A673 (cell line): ENCODE results near the gene SATL1.
A peak's percentile ranks its signal among the peaks of the same experiment; 100 is the strongest.

Experiments
- EZH2 ChIP-seq: fragments of 200-600 bp; sonication (generic); IDR thresholded peaks from 2 replicates; pipeline ENCODE4 v1.6.1; 2017; ENCODE audit warnings: borderline replicate concordance, low read depth, mild to moderate bottlenecking, mixed read lengths, antibody characterized with exemption, low read length; ENCODE audit not compliant: poor library complexity, severe bottlenecking
- TF ChIP-seq, protein P1 (sequence below): fragments of 300-800, 200-600 bp; sonication (generic); conservative IDR thresholded peaks from 2 replicates; pipeline ENCODE4 v1.5.1; 2017; ENCODE audit warnings: low read depth, mild to moderate bottlenecking, antibody characterized with exemption, low read length, moderate library complexity, mixed read lengths

DNA sequence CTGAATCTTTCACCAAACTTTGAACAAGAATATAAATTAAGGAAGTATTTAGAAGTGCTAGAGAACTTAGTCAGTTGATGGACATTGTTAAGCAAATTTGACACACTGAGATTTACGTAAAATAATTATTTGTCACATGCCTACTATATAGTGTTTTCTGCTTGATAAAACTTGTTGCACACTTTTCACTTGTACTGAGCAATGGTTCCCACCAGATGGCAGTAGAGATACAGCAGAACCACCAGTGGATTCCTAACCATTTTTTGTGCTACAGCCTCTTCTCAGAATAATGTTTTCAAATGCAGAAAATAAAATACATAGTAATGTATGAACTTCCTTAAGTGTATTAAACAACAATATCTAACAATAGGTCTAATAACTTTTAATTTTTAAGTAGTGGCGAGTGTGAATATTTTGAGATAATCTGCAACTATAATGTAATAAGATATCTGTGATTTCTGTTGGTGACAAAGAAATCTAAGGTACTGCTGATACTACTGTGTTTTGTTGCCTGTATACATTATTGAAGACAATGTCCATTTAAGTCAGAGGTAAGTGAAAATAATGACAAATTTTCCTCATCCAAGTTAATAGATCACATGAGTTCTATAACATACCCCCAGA, 158.7 kb downstream of the SATL1 start:
- TF ChIP-seq, protein P1, sequence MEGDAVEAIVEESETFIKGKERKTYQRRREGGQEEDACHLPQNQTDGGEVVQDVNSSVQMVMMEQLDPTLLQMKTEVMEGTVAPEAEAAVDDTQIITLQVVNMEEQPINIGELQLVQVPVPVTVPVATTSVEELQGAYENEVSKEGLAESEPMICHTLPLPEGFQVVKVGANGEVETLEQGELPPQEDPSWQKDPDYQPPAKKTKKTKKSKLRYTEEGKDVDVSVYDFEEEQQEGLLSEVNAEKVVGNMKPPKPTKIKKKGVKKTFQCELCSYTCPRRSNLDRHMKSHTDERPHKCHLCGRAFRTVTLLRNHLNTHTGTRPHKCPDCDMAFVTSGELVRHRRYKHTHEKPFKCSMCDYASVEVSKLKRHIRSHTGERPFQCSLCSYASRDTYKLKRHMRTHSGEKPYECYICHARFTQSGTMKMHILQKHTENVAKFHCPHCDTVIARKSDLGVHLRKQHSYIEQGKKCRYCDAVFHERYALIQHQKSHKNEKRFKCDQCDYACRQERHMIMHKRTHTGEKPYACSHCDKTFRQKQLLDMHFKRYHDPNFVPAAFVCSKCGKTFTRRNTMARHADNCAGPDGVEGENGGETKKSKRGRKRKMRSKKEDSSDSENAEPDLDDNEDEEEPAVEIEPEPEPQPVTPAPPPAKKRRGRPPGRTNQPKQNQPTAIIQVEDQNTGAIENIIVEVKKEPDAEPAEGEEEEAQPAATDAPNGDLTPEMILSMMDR: peak; percentile 84
- no peak for TF ChIP-seq EZH2
